Activated CD4-positive, alpha-beta memory T cell treated with anti-CD3 and anti-CD28 coated beads, Interleukin-2, amount 10 ng/mL, durations not matched to agents 7 days and 5 days (primary cell): ENCODE data around the gene FAF1. TPM values are rescaled to one million over a fixed set of nuclear protein-coding genes. Genes with fewer than 3 reads are reported as not detected.
"Not testable (repeated sequence)": the region's sequence is repeated elsewhere in the genome, so short reads cannot be mapped to it uniquely, and the experiment has no call there.

Experiments used
- CTCF ChIA-PET: fragments of 350-600 bp; sonication (Branson Sonifier 250); formaldehyde crosslinking; loops from one replicate; lab custom pipeline; 2021; ENCODE audit warnings: antibody characterized with exemption, inconsistent platforms; lab: Charles Lee
- POLR2A ChIA-PET: fragments of 350-600 bp; sonication (Branson Sonifier 250); formaldehyde crosslinking; loops from one replicate; lab custom pipeline; 2021; ENCODE audit warnings: antibody characterized with exemption; lab: Charles Lee
- DNase-seq: peaks from one replicate; pipeline ENCODE4 v3.0.0-alpha.2; 2020
- H3K27ac Mint-ChIP-seq: one replicate; pipeline ENCODE4 v1.8.0; 2021; ENCODE audit warnings: mild to moderate bottlenecking, mixed read lengths
- H3K27me3 Mint-ChIP-seq: one replicate; pipeline ENCODE4 v1.8.0; 2021; ENCODE audit warnings: mixed read lengths
- H3K36me3 Mint-ChIP-seq: one replicate; pipeline ENCODE4 v1.8.0; 2021; ENCODE audit warnings: low read depth, mixed read lengths
- H3K4me1 Mint-ChIP-seq: one replicate; pipeline ENCODE4 v1.8.0; 2021; ENCODE audit warnings: mixed read lengths
- H3K4me3 Mint-ChIP-seq: one replicate; pipeline ENCODE4 v1.8.0; 2021; ENCODE audit warnings: mild to moderate bottlenecking, mixed read lengths
- H3K9me3 Mint-ChIP-seq: one replicate; pipeline ENCODE4 v1.8.0; 2021; ENCODE audit warnings: mixed read lengths
- total RNA-seq, 2 experiments: library from RNA; stranded (reverse); gene quantifications; one replicate each; pipeline ENCODE4 v1.2.3, GENCODE V29; 2021

The FAF1 gene
- total RNA-seq, 2 experiments from 2014 or later = 71.3 to 75.1 TPM

DNA sequence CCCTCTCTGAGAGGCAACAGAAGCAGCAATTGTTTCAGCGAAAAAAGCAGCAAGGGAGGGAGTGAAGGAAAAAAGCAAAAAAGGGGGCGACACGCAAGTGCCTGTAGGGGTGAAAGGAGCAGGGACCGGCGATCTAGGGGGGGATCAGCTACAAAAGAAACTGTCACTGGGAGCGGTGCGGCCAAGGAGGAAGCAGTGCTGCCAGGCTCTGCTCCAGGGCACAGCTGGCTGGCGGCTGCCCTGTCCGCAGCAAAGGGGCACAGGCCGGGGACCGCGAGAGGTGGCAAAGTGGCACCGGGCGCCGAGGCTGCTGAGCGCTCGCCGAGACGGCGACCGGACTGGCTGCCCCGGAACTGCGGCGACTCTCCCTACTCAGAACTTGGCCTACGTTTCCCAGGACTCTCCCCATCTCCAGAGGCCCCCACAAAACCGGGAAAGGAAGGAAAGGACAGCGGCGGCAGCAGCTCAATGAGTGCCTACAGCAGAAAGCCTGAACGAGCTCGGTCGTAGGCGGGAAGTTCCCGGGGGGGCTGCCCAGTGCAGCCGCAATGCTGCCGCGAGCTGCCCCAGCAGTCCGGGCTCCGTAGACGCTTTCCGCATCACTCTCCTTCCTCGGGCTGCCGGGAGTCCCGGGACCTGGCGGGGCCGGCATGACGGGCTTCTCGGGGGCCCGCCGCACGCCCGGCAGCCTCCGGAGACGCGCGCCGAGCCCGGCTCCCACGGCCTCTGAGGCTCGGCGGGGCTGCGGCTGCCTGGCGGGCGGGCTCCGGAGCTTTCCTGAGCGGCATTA is 8.9 kb upstream of the FAF1 start:
- Mint-ChIP-seq H3K4me1 (peaks cover 31% of the 10 kb centered on the region), H3K9me3 (no peaks in the 10 kb centered on the region), H3K36me3 (peaks cover 37% of the 10 kb centered on the region), H3K27me3 (peaks cover 18% of the 10 kb centered on the region), H3K4me3 (peak overlapping the region; percentile 90), H3K27ac (peak overlapping the region; percentile 99)
- ChIA-PET CTCF (interaction anchor here (1.1 to 3.7 kb wide), 7 partner anchors 9 to 328 kb away, joined by 3 to 30 read pairs (median 9); partner anchors contain the start of gene FAF1), POLR2A (interaction anchor here (0.6 to 4.2 kb wide), 18 partner anchors 9 to 910 kb away, joined by 3 to 150 read pairs (median 4); partner anchors contain the start of genes EPS15, FAF1 and RNF11)
- peak; percentile 52 for DNase-seq

DNA sequence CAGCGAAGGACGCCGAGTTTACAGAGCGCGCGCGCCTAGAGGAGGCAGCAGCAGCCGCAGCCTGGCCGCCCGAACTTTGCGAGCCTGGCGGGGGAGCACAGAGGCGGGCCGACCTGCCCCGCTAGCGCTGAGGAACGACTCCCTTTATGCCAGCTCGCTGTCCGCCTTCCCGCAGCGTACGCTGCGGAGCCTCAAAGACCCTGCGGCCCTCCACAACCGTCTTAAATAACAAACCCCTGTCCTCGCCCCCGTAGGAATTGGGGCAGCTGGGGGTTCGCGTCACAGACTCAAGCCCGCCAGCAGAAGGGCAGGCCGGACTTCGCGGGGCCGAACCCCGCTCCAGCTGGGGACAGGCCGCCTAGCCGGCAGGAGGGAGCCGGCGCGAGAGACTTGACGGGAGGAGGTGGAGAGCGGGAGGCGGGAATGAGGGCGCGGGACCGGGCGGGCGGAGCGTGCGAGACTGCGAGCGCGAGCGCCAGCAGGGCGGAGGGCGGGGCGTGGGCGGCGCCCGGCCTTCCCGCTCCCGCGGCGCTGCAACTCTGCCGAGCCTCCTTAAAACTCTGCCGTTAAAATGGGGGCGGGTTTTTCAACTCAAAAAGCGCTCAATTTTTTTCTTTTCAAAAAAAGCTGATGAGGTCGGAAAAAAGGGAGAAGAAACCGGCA is 8.2 kb upstream of the FAF1 start:
- Mint-ChIP-seq H3K9me3 (no peaks in the 10 kb centered on the region), H3K4me3 (peak overlapping the region; percentile 90), H3K36me3 (peaks cover 30% of the 10 kb centered on the region), H3K4me1 (peaks cover 28% of the 10 kb centered on the region), H3K27me3 (peaks cover 15% of the 10 kb centered on the region), H3K27ac (peak overlapping the region; percentile 99)
- POLR2A ChIA-PET = interaction anchor here (0.6 to 4.2 kb wide), 17 partner anchors 8 to 911 kb away, joined by 3 to 150 read pairs (median 4); partner anchors contain the start of genes EPS15, FAF1 and RNF11
- CTCF ChIA-PET = interaction anchor here (0.9 to 3.7 kb wide), 7 partner anchors 8 to 329 kb away, joined by 3 to 30 read pairs (median 4); partner anchors contain the start of gene FAF1
- peak; percentile 87 for DNase-seq

DNA sequence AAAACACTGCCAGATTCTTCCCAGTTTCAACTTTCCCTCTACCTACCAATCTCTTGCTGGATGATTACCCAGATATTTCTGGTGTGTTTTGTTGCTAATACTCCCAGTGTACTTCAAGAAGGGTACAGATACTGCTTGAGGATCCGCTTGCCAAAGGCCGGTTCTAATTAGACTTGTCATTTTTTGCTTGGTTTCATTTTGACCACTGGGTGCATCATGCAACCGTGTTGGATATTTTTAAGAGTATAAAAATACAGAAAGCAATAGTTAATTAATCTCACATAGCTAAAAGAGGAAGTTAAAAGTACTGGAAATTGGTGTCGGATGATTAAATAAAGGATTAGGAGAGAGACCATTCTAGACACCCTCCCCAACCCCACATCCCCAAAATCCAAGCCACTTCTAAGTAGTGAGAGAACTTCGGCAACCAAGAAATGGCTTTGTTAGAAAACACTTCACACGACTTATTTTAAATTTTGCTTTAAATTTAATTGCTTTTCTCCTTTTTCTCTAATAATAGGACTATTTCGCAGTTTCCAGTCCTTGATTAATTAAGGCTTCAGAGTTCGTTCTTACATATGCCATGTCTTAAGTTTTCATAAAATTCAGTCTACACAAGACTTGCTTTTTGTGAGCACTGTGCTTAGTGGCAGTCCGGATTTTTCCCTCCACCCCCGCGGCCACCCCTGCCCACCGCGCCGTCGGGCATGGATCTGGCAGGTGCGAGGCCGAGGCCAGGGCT is 7.5 kb upstream of the FAF1 start:
- Mint-ChIP-seq H3K36me3 (peaks cover 27% of the 10 kb centered on the region), H3K27ac (peak overlapping the region; percentile 99), H3K27me3 (peaks cover 15% of the 10 kb centered on the region), H3K4me1 (peaks cover 27% of the 10 kb centered on the region), H3K9me3 (no peaks in the 10 kb centered on the region), H3K4me3 (peak overlapping the region; percentile 90)
- DNase-seq = no peak
- ChIA-PET CTCF (interaction anchor here (0.9 to 3.7 kb wide), 5 partner anchors 7 to 193 kb away, joined by 3 to 30 read pairs (median 12); partner anchors contain the start of gene FAF1), POLR2A (interaction anchor here (0.9 to 4.2 kb wide), 9 partner anchors 8 to 762 kb away, joined by 3 to 150 read pairs (median 4); partner anchors contain the start of genes EPS15 and FAF1)

DNA sequence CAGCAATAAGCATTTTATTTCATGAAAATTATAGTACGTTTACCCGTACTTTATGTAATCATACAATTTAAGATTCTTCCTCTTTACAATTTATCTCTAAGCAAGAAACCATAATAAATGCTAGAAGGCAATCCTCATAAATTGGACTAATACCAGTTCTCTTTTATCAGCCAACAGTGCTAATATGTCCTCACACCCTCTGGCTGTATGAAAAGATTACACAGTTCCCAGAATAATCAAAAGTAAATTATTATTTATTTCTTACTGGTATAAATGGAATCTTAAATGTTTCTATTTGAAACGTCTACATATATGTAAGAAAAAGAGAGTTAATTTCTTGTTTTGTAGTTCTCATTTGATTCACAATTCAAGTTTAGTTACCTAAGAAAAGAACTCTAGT is 6.9 kb upstream of the FAF1 start:
- ChIA-PET POLR2A (interaction anchor here (1.4 to 3.5 kb wide), 2 partner anchors 10 to 11 kb away, joined by 5 to 125 read pairs; no protein-coding TSS in a partner anchor), CTCF (interaction anchor here (3.7 kb wide), 1 partner anchor 12 kb away, joined by 25 read pairs; no protein-coding TSS in a partner anchor)
- Mint-ChIP-seq H3K36me3 (peaks cover 25% of the 10 kb centered on the region), H3K9me3 (no peaks in the 10 kb centered on the region), H3K27ac (no peak overlapping the region), H3K27me3 (peaks cover 15% of the 10 kb centered on the region), H3K4me3 (no peak overlapping the region), H3K4me1 (peaks cover 25% of the 10 kb centered on the region)
- no peak for DNase-seq

DNA sequence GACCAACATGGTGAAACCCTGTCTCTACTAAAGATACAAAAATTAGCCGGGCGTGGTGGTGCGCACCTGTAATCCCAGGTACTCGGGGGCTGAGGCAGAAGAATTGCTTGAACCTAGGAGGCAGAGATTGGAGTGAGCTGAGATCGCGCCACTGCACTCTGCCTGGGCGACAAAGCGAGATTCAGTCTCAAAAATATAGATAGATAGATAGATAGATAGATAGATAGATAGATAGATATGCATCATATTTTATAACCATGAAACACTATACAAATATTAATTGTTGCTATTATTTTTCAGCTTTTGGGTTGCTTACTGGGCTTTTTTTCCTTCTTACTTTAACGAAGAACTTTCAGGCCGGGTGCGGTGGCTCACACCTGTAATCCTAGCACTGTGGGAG is 4.8 kb upstream of the FAF1 start:
- DNase-seq = no peak
- no peak overlapping the region for H3K27ac Mint-ChIP-seq
- H3K9me3 Mint-ChIP-seq = no peaks in the 10 kb centered on the region
- H3K27me3 Mint-ChIP-seq = peaks cover 8% of the 10 kb centered on the region
- H3K36me3 Mint-ChIP-seq = peaks cover 10% of the 10 kb centered on the region
- ChIA-PET POLR2A (interaction anchor here (0.8 kb wide), 1 partner anchor 12 kb away, joined by 3 read pairs; no protein-coding TSS in a partner anchor), CTCF (no interaction called here)
- peaks cover 18% of the 10 kb centered on the region for H3K4me1 Mint-ChIP-seq
- no peak overlapping the region for H3K4me3 Mint-ChIP-seq

DNA sequence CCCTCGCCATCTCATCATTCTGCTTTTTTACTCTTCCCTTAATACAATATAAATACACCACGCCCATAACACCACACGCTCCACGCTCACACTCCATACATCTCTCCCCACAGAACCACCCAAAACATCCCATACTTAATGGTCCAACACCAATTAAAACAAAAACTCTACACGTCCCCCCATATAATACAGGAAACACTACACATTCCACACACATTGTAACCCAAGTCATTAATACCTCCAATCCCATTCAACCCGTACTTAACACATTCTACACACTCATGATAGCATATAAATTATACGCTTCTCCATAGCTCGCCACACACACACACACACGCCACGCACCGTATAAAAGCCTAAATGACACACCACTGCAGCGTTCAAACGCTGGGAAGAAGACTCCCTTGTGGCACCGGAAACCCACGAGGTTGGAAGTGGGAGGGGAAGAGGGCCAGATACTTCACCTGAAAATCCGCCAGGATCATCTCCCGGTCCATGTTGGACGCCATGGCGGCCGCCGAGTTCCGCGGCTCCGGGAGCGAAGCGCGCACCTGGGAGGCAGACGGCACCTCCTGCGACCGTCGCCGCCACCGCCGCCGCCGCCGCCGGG is 659 bp downstream of the FAF1 start:
- ChIA-PET CTCF (interaction anchor here (0.8 to 4.2 kb wide), 7 partner anchors 10 to 86 kb away, joined by 3 to 30 read pairs (median 5); partner anchors contain the start of gene CDKN2C), POLR2A (interaction anchor here (3.5 to 3.8 kb wide), 2 partner anchors 10 to 18 kb away, joined by 53 to 150 read pairs; partner anchors contain the start of gene CDKN2C)
- Mint-ChIP-seq H3K27me3 (peaks cover 3% of the 10 kb centered on the region), H3K9me3 (no peaks in the 10 kb centered on the region), H3K27ac (peak overlapping the region; percentile 81), H3K4me3 (peak overlapping the region; percentile 88), H3K4me1 (peaks cover 21% of the 10 kb centered on the region), H3K36me3 (peaks cover 5% of the 10 kb centered on the region)
- DNase-seq = no peak

DNA sequence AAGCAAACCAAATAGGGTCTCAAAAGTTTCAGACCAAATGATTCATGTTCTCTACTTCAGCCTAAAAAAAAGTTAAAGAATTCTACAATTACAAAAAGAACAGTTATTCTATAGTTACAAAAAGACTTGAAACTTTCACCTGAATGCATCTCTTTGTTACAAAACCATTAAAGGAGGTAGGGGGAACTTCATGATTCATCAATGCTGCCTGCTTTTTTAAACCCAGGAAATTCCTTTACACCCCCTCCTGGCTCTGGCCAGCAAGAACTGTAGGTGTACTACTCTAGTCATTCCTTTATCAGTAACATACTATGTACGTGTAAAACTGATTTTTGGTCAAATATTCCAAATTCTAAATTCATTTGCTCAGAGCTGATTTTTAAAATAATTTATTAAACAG is 5.0 kb downstream of the FAF1 start:
- Mint-ChIP-seq H3K36me3 (peaks cover 17% of the 10 kb centered on the region), H3K27me3 (no peaks in the 10 kb centered on the region), H3K4me3 (no peak overlapping the region), H3K27ac (no peak overlapping the region), H3K4me1 (peaks cover 12% of the 10 kb centered on the region), H3K9me3 (no peaks in the 10 kb centered on the region)
- POLR2A ChIA-PET = no interaction called here
- no peak for DNase-seq
- CTCF ChIA-PET = no interaction called here

DNA sequence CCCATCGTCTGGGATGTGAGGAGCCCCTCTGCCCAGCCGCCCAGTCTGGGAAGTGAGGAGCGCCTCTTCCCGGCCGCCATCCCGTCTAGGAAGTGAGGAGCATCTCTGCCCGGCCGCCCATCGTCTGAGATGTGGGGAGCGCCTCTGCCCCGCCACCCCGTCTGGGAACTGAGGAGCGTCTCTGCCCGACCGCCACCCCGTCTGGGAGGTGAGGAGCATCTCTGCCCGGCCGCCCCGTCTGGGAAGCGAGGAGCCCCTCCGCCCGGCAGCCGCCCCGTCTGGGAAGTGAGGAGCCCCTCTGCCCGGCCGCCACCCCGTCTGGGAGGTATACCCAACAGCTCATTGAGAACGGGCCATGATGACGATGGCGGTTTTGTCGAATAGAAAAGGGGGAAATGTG is 7.5 kb downstream of the FAF1 start:
- CTCF ChIA-PET, DNase-seq, H3K4me3 Mint-ChIP-seq, H3K27ac Mint-ChIP-seq, POLR2A ChIA-PET, H3K4me1 Mint-ChIP-seq, H3K27me3 Mint-ChIP-seq, H3K9me3 Mint-ChIP-seq: not testable (repeated sequence)
- H3K36me3 Mint-ChIP-seq = peaks cover 15% of the 10 kb centered on the region

DNA sequence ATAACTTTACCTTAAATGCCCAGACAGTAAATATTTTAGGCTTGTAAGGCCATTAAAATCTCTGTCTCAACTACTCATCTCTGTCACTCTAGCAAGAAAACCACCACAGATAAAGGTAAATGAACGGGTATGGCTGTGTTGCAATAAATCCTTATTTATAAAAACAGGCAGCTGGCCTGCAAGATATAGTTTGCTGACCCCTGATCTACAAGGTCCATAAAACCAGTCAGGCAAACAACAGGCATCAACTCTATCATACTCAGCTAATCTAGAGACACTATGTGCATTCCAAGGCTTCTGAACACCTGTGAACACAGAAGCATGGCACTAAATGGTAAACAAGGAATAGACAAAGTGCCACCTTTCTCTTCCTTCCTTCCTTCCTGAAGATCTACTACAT is 9.7 kb downstream of the FAF1 start:
- Mint-ChIP-seq H3K4me3 (no peak overlapping the region), H3K36me3 (peaks cover 15% of the 10 kb centered on the region), H3K27ac (no peak overlapping the region), H3K27me3 (no peaks in the 10 kb centered on the region), H3K9me3 (no peaks in the 10 kb centered on the region), H3K4me1 (peaks cover 3% of the 10 kb centered on the region)
- CTCF ChIA-PET = interaction anchor here (1.3 to 1.4 kb wide), 2 partner anchors 18 to 20 kb away, joined by 4 read pairs; no protein-coding TSS in a partner anchor
- no peak for DNase-seq
- POLR2A ChIA-PET = interaction anchor here (1.4 kb wide), 1 partner anchor 10 kb away, joined by 5 read pairs; the partner anchor contains the start of gene FAF1

DNA sequence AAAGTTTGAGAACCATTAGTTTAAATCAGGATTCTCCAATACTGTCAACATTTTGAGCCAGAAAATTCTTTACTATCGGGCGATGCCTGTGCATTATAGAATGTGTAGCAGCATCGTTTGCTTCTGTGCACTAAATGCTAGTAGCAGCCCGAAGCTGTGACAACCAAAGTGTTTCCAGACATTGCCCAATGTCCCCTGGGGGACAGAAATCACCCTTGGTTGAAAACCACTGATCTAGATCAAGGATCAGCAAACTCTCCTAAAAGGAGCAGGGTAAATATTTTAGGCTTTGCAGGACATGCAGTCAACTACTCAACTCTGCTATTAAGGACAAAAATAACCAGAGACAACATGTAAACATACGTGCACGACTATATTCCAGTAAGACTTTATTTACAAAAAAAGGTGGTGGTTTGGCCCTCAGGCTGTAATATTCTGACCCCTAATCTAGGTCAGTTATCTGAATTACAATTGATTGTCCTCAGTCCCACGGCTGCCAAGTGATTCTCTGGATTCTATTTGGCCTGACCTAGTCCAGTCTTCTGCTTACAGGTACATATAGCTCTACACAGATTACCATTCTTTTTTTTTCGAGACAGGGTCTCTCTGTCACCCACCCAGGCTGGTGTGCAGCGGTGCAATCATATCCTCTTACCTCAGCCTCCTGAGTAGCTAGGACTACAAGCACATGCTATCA is 10.6 kb downstream of the FAF1 start:
- CTCF ChIA-PET = interaction anchor here (0.6 to 1.4 kb wide), 3 partner anchors 18 to 1136 kb away, joined by 4 read pairs; no protein-coding TSS in a partner anchor
- POLR2A ChIA-PET = interaction anchor here (1.0 kb wide), 1 partner anchor 20 kb away, joined by 3 read pairs; no protein-coding TSS in a partner anchor
- Mint-ChIP-seq H3K4me1 (peaks cover 3% of the 10 kb centered on the region), H3K9me3 (no peaks in the 10 kb centered on the region), H3K27me3 (no peaks in the 10 kb centered on the region), H3K27ac (no peak overlapping the region), H3K36me3 (peaks cover 15% of the 10 kb centered on the region), H3K4me3 (no peak overlapping the region)
- no peak for DNase-seq

DNA sequence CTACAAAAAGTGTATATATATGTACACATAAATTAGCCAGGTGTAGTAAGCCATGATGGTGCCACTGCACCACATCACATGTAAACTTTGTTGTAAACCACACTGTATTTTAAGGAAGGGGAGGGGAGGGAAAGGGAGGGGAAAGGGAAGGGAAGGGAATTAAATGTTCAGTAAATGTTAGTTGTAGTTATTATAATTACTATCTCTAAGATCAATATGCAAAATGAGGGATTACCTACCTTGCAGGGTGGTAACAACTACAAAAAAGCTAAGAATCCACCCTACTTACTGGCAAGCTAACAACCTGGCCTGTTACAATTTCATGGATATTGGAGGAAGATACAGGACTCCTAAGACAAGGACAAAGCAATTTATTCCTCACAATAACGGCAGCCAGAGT is 17.7 kb downstream of the FAF1 start:
- ChIA-PET CTCF (no interaction called here), POLR2A (no interaction called here)
- Mint-ChIP-seq H3K36me3 (peaks cover 2% of the 10 kb centered on the region), H3K9me3 (no peaks in the 10 kb centered on the region), H3K4me1 (peaks cover 8% of the 10 kb centered on the region), H3K27ac (no peak overlapping the region), H3K4me3 (no peak overlapping the region), H3K27me3 (no peaks in the 10 kb centered on the region)
- DNase-seq = no peak
